SK-N-SH treated with all-trans-retinoic acid at 6 μM for 48 hours (cell line): ENCODE measurements around the gene PTGES.

Source experiments
- ATAC-seq: fragments of 200-7000 bp; cut with Tn5 transposase; 3 replicates; pipeline ENCODE4 v1.9.1; 2020; ENCODE audit warnings: mild to moderate bottlenecking, moderate library complexity
- ARNTL ChIP-seq: fragments of 450-650 bp; formaldehyde crosslinking; IDR thresholded peaks from 2 replicates; pipeline ENCODE4 v1.5.0; 2020; ENCODE audit warnings: low read depth, mild to moderate bottlenecking, moderate library complexity, borderline replicate concordance
- BACH2 ChIP-seq: fragments of 250-450 bp; sonication (Bioruptor Pico); IDR thresholded peaks from 2 replicates; pipeline ENCODE4 v1.9.0; 2021; ENCODE audit warnings: mild to moderate bottlenecking, borderline replicate concordance
- CSDC2 ChIP-seq: fragments of 250-450 bp; sonication (Bioruptor Pico); IDR thresholded peaks from 2 replicates; pipeline ENCODE4 v1.5.0; 2020; ENCODE audit warnings: mild to moderate bottlenecking, moderate library complexity
- GLIS3 ChIP-seq: fragments of 250-450 bp; sonication (Bioruptor Pico); IDR thresholded peaks from 2 replicates; pipeline ENCODE4 v1.5.0; 2020; ENCODE audit warnings: mild to moderate bottlenecking, moderate library complexity
- ISL1 ChIP-seq: fragments of 250-450 bp; sonication (Bioruptor Pico); IDR thresholded peaks from 2 replicates; pipeline ENCODE4 v2.1.2; 2022; ENCODE audit warnings: mild to moderate bottlenecking, moderate library complexity
- OSR1 ChIP-seq: fragments of 250-450 bp; sonication (Bioruptor Pico); IDR thresholded peaks from 2 replicates; pipeline ENCODE4 v1.8.0; 2022; ENCODE audit warnings: moderate library complexity, mild to moderate bottlenecking, inconsistent platforms
- PPARA ChIP-seq: fragments of 250-450 bp; sonication (Bioruptor Pico); IDR thresholded peaks from 2 replicates; pipeline ENCODE4 v1.5.0; 2020; ENCODE audit warnings: mild to moderate bottlenecking, borderline replicate concordance
- RARB ChIP-seq: fragments of 250-450 bp; sonication (Bioruptor Pico); IDR thresholded peaks from 2 replicates; pipeline ENCODE4 v1.8.0; 2021; ENCODE audit warnings: mild to moderate bottlenecking, moderate library complexity
- SNAI2 ChIP-seq: fragments of 250-450 bp; sonication (Bioruptor Pico); IDR thresholded peaks from 2 replicates; pipeline ENCODE4 v1.5.0; 2020; ENCODE audit warnings: mild to moderate bottlenecking, moderate library complexity
- TCF4 ChIP-seq: fragments of 250-450 bp; sonication (Bioruptor Pico); IDR thresholded peaks from 2 replicates; pipeline ENCODE4 v1.8.0; 2021; ENCODE audit warnings: mild to moderate bottlenecking, moderate library complexity, borderline replicate concordance
- TOX ChIP-seq: fragments of 250-450 bp; sonication (Bioruptor Pico); IDR thresholded peaks from 2 replicates; pipeline ENCODE4 v1.8.0; 2021; ENCODE audit warnings: mild to moderate bottlenecking, moderate library complexity, borderline replicate concordance
- ZC3H10 ChIP-seq: fragments of 250-450 bp; sonication (Bioruptor Pico); IDR thresholded peaks from 2 replicates; pipeline ENCODE4 v1.5.1; 2021; ENCODE audit warnings: mild to moderate bottlenecking, moderate library complexity
- ZFP3 ChIP-seq: fragments of 250-450 bp; sonication (Bioruptor Pico); IDR thresholded peaks from 2 replicates; pipeline ENCODE4 v1.5.0; 2020; ENCODE audit warnings: mild to moderate bottlenecking, moderate library complexity
- ZFP30 ChIP-seq: fragments of 450-650 bp; formaldehyde crosslinking; IDR thresholded peaks from 2 replicates; pipeline ENCODE4 v1.5.0; 2022; ENCODE audit warnings: mild to moderate bottlenecking, moderate library complexity
- ZNF565 ChIP-seq: fragments of 450-650 bp; formaldehyde crosslinking; conservative IDR thresholded peaks from 2 replicates; pipeline ENCODE4 v1.5.0; 2020; ENCODE audit warnings: low read depth, mild to moderate bottlenecking, moderate library complexity
- ZNF70 ChIP-seq: fragments of 450-650 bp; formaldehyde crosslinking; IDR thresholded peaks from 2 replicates; pipeline ENCODE4 v1.5.0; 2020; ENCODE audit warnings: mild to moderate bottlenecking, moderate library complexity
- ZNF8 ChIP-seq: fragments of 450-650 bp; formaldehyde crosslinking; IDR thresholded peaks from 2 replicates; pipeline ENCODE4 v1.5.0; 2020; ENCODE audit warnings: mild to moderate bottlenecking, moderate library complexity
- TF ChIP-seq, protein P1 (sequence below): fragments of 250-450 bp; sonication (Bioruptor Pico); IDR thresholded peaks from 2 replicates; pipeline ENCODE4 v1.5.1; 2020; ENCODE audit warnings: low read depth, mild to moderate bottlenecking, moderate library complexity
- TF ChIP-seq, protein P2 (sequence below): fragments of 250-450 bp; sonication (Bioruptor Pico); IDR thresholded peaks from 2 replicates; pipeline ENCODE4 v1.5.1; 2021; ENCODE audit warnings: mild to moderate bottlenecking, moderate library complexity
- TF ChIP-seq, protein P3 (sequence below): fragments of 250-450 bp; sonication (Bioruptor Pico); IDR thresholded peaks from 2 replicates; pipeline ENCODE4 v1.8.0; 2020; ENCODE audit warnings: mild to moderate bottlenecking, moderate library complexity, borderline replicate concordance
- TF ChIP-seq, protein P4 (sequence below): fragments of 250-450 bp; sonication (Bioruptor Pico); IDR thresholded peaks from 2 replicates; pipeline ENCODE4 v1.8.0; 2021; ENCODE audit warnings: low read depth, mild to moderate bottlenecking, moderate library complexity, borderline replicate concordance
- TF ChIP-seq, protein P5 (sequence below): fragments of 250-450 bp; sonication (Bioruptor Pico); IDR thresholded peaks from 2 replicates; pipeline ENCODE4 v1.5.0; 2020; ENCODE audit warnings: mild to moderate bottlenecking, moderate library complexity

PTGES gene

DNA sequence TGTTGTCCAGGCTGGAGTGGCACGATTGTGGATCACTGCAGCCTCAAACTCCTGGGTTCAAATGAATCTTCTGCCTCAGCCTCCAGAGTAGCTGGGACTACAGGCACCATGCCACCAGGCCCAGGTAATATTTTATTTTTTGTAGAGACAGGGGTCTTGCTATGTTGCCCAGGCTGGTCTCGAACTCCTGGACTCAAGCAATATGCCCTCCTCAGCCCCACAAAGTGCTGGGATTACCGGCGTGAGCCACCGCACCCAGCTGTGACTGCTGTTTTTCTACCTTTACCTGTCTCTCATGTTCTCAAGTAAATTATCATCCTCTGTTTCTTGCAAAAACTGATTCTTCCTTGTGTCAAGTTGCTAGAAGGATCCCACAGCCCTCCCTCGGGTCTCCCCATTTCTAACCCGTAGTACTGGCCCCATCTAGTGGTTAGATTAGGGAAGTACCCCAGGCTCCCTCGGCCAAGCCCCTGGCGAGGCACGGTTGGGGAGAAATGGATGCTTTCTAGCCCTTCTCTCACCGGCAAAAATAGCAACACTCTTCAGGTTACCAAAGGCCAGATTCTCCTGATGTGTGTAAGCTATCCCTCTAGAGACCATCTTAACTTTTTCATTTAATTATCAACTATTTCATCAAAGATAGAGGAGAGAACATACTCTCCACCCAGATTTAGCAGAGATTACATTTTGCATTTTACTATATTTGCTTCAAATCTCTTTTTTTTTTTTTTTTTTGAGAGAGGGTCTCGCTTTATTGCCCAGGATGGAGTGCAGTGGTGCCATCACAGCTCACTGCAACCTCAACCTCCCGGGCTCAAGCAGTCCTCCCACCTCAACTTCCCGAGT, 30.9 kb upstream of the PTGES start:
- peak; percentile 98 for ATAC-seq
- TF ChIP-seq ZNF8 (CRISPR knock-in tag) (no peak), TCF4 (no peak), RARB (CRISPR knock-in tag) (no peak), ZC3H10 (CRISPR knock-in tag) (no peak), ZFP30 (CRISPR knock-in tag) (no peak), CSDC2 (CRISPR knock-in tag) (no peak), BACH2 (CRISPR knock-in tag) (no peak), ZNF565 (CRISPR knock-in tag) (no peak)

DNA sequence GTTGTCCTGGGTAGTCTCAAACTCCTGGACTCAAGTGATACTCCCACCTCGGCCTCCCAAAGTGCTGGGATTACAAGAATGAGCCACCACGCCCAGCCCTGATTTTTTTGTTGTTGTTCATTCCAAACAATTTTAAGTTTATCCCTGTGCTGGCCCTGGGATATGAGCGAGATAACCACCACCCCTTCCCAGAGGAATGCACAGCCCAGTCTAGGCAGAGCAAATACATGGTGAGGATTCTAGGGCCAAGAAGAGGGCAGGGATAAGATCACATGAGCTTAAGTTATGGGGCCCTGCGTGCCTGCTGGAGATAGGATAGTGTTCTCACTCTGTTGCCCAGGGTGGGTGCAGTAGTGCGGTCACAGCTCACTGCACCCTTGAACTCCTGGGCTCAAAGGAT, 29.1 kb upstream of the PTGES start:
- ATAC-seq, result no peak
- TF ChIP-seq ZNF70 (CRISPR knock-in tag), result no peak
- no peak for TF ChIP-seq SNAI2
- TF ChIP-seq, all 23 proteins: peak for 0

DNA sequence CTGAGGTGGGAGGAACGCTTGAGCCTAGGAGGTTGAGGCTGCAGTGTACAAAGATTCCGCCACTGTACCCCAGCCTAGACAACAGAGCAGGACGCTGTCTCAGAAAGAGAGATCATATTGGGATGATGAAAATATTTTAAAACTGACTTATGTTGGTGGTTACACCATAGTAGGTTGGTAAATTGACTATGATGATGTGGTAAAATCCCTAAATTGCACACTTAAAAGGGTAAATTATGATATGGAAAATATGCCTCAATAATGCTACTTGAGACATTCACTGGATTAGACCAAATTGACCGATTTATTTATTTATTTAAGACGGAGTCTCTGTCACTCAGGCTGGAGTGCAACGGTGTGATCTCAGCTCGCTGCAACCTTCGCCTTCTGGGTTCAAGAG, 28.3 kb upstream of the PTGES start:
- TF ChIP-seq ARNTL (CRISPR knock-in tag) (no peak), ISL1 (CRISPR knock-in tag) (no peak), OSR1 (CRISPR knock-in tag) (no peak), CSDC2 (CRISPR knock-in tag) (no peak), ZC3H10 (CRISPR knock-in tag) (no peak), ZFP3 (CRISPR knock-in tag) (no peak), ZNF565 (CRISPR knock-in tag) (no peak), ZNF8 (CRISPR knock-in tag) (no peak)
- TF ChIP-seq, protein P1, sequence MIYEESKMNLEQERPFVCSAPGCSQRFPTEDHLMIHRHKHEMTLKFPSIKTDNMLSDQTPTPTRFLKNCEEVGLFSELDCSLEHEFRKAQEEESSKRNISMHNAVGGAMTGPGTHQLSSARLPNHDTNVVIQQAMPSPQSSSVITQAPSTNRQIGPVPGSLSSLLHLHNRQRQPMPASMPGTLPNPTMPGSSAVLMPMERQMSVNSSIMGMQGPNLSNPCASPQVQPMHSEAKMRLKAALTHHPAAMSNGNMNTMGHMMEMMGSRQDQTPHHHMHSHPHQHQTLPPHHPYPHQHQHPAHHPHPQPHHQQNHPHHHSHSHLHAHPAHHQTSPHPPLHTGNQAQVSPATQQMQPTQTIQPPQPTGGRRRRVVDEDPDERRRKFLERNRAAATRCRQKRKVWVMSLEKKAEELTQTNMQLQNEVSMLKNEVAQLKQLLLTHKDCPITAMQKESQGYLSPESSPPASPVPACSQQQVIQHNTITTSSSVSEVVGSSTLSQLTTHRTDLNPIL (CRISPR knock-in tag), result no peak
- TF ChIP-seq, protein P2, sequence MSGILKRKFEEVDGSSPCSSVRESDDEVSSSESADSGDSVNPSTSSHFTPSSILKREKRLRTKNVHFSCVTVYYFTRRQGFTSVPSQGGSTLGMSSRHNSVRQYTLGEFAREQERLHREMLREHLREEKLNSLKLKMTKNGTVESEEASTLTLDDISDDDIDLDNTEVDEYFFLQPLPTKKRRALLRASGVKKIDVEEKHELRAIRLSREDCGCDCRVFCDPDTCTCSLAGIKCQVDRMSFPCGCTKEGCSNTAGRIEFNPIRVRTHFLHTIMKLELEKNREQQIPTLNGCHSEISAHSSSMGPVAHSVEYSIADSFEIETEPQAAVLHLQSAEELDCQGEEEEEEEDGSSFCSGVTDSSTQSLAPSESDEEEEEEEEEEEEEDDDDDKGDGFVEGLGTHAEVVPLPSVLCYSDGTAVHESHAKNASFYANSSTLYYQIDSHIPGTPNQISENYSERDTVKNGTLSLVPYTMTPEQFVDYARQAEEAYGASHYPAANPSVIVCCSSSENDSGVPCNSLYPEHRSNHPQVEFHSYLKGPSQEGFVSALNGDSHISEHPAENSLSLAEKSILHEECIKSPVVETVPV (CRISPR knock-in tag), result no peak
- ATAC-seq, result no peak

DNA sequence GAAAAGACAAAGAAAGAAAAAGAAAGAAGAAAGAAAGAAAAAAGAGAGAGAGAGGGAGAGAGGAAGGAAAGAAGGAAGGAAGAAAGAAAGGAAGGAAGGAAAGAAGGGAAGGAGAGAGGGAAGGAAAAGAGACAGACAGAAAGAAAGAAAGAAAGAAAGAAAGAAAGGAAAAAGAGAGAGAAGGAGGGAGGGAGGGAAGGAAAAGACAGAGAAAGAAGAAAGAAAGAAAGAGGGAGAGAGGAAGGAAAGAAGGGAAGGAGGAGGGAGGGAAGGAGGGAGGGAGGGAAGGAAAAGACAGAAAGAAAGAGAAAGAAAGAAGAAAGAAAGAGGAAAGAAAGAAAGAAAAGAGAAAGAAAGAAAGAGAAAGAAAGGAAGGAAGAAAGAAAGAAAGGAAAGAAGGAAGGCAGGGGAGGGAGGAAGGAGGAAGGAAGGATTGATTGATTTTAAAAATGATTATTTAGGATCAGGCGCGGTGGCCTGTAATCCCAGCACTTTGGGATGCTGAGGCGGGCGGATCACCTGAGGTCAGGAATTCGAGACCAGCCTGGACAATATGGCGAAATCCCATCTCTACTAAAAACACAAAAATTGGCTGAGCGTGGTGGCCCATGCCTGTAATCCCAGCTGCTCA, 26.8 kb upstream of the PTGES start:
- no peak for ATAC-seq
- TF ChIP-seq, protein P1 (CRISPR knock-in tag), result no peak
- no peak for TF ChIP-seq PPARA (CRISPR knock-in tag)
- TF ChIP-seq TOX, result no peak
- no peak for TF ChIP-seq ZNF565 (CRISPR knock-in tag)

DNA sequence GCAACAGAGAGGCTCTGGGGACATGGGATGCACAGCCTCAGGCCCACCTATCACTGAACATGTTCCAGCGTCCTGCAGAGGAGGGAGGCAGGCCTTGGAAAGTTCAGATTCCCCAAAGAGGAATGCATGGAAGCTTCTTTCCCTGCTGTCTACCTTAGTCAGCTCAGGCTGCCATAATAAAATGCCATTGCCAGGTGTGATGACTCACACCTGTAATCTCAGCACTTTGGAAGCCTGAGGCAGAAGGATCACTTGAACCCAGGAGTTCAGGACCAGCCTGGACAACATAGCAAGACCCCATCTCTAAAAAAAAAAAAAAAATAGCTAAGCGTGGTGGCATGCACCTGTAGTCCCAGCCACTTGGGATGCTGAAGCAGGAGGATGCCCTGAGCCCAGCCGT, 25.6 kb upstream of the PTGES start:
- TF ChIP-seq ZNF8 (CRISPR knock-in tag) (no peak), GLIS3 (CRISPR knock-in tag) (no peak), TOX (no peak), ZFP3 (CRISPR knock-in tag) (no peak), CSDC2 (CRISPR knock-in tag) (no peak), TCF4 (no peak), ZNF70 (CRISPR knock-in tag) (no peak), ZC3H10 (CRISPR knock-in tag) (no peak), SNAI2 (no peak), RARB (CRISPR knock-in tag) (no peak), ZFP30 (CRISPR knock-in tag) (no peak), OSR1 (CRISPR knock-in tag) (no peak), BACH2 (CRISPR knock-in tag) (no peak)
- TF ChIP-seq, protein P3, sequence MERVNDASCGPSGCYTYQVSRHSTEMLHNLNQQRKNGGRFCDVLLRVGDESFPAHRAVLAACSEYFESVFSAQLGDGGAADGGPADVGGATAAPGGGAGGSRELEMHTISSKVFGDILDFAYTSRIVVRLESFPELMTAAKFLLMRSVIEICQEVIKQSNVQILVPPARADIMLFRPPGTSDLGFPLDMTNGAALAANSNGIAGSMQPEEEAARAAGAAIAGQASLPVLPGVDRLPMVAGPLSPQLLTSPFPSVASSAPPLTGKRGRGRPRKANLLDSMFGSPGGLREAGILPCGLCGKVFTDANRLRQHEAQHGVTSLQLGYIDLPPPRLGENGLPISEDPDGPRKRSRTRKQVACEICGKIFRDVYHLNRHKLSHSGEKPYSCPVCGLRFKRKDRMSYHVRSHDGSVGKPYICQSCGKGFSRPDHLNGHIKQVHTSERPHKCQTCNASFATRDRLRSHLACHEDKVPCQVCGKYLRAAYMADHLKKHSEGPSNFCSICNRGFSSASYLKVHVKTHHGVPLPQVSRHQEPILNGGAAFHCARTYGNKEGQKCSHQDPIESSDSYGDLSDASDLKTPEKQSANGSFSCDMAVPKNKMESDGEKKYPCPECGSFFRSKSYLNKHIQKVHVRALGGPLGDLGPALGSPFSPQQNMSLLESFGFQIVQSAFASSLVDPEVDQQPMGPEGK (CRISPR knock-in tag), result no peak
- TF ChIP-seq, protein P4, sequence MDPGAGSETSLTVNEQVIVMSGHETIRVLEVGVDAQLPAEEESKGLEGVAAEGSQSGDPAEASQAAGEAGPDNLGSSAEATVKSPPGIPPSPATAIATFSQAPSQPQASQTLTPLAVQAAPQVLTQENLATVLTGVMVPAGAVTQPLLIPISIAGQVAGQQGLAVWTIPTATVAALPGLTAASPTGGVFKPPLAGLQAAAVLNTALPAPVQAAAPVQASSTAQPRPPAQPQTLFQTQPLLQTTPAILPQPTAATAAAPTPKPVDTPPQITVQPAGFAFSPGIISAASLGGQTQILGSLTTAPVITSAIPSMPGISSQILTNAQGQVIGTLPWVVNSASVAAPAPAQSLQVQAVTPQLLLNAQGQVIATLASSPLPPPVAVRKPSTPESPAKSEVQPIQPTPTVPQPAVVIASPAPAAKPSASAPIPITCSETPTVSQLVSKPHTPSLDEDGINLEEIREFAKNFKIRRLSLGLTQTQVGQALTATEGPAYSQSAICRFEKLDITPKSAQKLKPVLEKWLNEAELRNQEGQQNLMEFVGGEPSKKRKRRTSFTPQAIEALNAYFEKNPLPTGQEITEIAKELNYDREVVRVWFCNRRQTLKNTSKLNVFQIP (CRISPR knock-in tag), result no peak
- TF ChIP-seq, protein P5, sequence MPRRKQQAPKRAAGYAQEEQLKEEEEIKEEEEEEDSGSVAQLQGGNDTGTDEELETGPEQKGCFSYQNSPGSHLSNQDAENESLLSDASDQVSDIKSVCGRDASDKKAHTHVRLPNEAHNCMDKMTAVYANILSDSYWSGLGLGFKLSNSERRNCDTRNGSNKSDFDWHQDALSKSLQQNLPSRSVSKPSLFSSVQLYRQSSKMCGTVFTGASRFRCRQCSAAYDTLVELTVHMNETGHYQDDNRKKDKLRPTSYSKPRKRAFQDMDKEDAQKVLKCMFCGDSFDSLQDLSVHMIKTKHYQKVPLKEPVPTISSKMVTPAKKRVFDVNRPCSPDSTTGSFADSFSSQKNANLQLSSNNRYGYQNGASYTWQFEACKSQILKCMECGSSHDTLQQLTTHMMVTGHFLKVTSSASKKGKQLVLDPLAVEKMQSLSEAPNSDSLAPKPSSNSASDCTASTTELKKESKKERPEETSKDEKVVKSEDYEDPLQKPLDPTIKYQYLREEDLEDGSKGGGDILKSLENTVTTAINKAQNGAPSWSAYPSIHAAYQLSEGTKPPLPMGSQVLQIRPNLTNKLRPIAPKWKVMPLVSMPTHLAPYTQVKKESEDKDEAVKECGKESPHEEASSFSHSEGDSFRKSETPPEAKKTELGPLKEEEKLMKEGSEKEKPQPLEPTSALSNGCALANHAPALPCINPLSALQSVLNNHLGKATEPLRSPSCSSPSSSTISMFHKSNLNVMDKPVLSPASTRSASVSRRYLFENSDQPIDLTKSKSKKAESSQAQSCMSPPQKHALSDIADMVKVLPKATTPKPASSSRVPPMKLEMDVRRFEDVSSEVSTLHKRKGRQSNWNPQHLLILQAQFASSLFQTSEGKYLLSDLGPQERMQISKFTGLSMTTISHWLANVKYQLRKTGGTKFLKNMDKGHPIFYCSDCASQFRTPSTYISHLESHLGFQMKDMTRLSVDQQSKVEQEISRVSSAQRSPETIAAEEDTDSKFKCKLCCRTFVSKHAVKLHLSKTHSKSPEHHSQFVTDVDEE, result no peak
- no peak for ATAC-seq
